GM21360 (cell line): ENCODE results near the gene GATAD2A.

Experiments used
- ATAC-seq: cut with Tn5 transposase; IDR thresholded peaks from one replicate; pipeline ENCODE4 v1.9.1; 2021; ENCODE audit warnings: mild to moderate bottlenecking, moderate library complexity; ENCODE audit not compliant: unreplicated experiment

The GATAD2A gene

DNA sequence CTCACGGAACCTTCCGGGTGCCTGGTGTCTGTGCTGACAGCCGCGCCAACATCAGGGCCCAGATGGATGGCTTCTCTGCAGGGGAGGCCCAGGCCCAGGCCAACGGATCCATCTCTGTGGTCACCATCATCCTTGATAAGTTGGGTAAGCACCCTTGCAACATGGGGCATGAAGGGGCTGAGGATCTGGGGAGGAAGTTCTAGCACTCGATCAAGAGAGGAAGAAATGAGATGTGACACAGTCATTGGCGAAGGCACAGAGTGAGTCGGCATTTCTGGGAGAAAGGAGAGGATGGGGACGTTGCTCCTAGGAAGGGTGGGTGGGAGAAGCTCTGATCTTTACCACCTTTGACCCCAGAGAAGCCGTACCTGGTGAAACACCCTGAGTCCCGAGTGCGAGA is 137.0 kb downstream of the GATAD2A start:
- ATAC-seq, result no peak

DNA sequence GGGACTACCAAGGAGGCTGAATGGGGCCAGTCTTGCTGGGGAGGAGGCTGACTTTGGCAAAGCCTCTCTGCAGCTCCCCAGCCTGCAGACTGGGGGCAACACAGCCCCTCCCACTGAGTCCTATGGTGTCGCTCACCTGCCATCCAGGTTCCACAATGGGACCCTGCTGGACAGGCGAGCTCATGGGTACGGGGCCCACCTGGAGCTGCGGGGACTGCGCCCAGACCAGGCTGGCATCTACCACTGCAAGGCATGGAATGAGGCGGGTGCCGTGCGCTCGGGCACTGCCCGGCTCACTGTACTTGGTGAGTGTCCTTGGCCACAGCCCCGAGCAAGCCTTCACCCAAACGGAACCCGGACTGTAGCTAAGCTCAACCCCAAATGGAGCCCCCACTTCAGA is 137.6 kb downstream of the GATAD2A start:
- no peak for ATAC-seq

DNA sequence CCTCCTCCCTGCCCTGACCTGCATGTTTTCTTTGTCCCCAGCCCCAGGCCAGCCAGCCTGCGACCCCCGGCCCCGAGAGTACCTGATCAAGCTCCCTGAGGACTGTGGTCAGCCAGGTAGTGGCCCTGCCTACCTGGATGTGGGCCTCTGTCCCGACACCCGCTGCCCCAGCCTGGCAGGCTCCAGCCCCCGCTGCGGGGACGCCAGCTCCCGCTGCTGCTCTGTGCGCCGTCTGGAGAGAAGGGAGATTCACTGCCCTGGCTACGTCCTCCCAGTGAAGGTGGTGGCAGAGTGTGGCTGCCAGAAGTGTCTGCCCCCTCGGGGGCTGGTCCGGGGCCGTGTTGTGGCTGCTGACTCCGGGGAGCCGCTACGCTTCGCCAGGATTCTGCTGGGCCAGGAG is 138.2 kb downstream of the GATAD2A start:
- no peak for ATAC-seq

DNA sequence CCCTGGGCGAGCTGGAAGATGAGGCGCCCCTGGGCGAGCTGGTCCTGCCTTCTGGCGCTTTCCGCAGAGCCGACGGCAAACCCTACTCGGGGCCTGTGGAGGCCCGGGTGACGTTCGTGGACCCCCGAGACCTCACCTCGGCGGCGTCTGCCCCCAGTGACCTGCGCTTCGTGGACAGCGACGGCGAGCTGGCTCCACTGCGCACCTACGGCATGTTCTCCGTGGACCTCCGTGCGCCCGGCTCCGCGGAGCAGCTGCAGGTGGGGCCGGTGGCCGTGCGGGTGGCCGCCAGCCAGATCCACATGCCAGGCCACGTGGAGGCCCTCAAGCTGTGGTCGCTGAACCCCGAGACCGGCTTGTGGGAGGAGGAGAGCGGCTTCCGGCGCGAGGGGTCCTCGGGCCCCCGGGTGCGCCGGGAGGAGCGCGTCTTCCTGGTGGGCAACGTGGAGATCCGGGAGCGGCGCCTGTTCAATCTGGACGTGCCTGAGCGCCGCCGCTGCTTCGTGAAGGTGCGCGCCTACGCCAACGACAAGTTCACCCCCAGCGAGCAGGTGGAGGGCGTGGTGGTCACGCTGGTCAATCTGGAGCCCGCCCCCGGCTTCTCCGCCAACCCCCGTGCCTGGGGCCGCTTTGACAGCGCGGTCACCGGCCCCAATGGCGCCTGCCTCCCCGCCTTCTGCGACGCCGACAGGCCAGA is 138.9 kb downstream of the GATAD2A start:
- no peak for ATAC-seq

DNA sequence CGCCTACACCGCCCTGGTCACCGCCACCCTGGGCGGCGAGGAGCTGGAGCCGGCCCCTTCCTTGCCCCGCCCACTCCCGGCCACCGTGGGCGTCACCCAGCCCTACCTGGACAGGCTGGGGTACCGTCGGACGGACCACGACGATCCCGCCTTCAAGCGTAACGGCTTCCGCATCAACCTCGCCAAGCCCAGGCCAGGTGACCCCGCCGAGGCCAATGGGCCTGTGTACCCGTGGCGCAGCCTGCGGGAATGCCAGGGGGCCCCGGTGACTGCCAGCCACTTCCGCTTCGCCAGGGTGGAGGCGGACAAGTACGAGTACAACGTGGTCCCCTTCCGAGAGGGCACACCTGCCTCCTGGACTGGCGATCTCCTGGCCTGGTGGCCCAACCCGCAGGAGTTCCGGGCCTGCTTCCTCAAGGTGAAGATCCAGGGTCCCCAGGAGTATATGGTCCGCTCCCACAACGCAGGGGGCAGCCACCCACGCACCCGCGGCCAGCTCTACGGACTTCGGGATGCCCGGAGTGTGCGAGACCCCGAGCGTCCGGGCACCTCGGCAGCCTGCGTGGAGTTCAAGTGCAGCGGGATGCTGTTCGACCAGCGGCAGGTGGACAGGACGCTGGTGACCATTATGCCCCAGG is 139.6 kb downstream of the GATAD2A start:
- no peak for ATAC-seq

DNA sequence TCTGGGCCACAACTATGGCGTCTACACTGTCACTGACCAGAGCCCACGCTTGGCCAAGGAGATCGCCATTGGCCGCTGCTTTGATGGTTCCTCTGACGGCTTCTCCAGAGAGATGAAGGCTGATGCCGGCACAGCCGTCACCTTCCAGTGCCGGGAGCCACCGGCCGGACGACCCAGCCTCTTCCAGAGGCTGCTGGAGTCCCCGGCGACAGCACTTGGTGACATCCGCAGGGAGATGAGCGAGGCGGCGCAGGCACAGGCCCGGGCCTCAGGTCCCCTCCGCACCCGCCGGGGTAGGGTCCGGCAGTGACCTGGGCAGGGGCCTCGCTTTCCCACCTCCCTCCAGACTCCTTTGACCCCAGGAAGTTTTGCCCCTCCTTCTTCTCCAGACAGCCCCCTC is 140.2 kb downstream of the GATAD2A start:
- no peak for ATAC-seq

DNA sequence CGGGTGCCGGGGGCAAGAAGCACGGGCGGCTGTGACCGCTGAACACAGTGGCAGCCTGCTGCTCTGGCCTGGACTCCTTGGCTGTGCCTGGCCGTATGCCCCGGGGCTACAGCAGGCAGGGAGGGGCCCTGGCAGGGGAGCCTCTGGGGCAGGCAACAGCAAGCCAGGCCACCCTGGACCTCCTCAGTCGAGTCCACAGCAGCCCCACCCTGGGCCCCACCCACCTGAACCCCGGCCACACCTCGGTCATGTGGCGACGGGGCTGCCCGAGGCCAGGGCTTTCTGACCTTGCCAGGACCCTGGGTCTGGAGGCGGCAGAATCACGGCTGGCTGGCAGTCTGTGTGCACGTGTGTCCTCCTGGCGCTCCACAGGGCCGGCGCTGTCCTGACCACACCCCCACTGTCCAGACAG is 141.3 kb downstream of the GATAD2A start:
- no peak for ATAC-seq

DNA sequence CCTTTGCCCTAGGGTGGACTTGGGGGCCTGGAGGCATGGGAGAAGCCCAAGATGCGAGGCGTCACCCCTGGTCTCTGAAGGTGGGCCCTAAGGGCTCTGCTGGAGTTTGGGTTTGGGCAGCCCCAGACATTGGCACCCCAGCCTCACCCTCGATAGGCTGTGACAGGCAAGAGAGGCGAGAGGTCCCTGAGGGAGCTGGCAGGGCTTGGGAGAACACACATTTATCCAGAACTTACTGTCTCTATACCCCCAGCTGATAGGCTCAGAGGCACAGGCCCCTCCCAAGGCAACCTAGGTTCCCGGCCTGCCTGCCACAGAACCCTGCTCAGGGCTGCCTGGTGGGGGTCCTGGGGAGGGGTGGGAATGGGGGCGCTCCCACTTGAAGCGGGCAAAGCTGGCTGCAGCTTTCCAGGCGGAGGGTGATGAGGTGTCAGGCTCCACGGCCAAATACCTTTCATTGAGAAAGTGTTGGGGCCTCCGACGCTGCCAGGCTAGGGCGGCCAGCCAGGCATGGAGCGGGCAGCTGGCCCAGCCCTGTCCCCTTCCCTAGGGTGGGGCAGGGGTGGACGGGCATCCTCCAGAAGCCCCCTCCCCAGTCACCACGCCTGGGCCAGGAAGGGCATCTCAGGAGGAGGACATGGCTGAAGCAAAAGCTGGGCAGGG is 142.3 kb downstream of the GATAD2A start:
- no peak for ATAC-seq

DNA sequence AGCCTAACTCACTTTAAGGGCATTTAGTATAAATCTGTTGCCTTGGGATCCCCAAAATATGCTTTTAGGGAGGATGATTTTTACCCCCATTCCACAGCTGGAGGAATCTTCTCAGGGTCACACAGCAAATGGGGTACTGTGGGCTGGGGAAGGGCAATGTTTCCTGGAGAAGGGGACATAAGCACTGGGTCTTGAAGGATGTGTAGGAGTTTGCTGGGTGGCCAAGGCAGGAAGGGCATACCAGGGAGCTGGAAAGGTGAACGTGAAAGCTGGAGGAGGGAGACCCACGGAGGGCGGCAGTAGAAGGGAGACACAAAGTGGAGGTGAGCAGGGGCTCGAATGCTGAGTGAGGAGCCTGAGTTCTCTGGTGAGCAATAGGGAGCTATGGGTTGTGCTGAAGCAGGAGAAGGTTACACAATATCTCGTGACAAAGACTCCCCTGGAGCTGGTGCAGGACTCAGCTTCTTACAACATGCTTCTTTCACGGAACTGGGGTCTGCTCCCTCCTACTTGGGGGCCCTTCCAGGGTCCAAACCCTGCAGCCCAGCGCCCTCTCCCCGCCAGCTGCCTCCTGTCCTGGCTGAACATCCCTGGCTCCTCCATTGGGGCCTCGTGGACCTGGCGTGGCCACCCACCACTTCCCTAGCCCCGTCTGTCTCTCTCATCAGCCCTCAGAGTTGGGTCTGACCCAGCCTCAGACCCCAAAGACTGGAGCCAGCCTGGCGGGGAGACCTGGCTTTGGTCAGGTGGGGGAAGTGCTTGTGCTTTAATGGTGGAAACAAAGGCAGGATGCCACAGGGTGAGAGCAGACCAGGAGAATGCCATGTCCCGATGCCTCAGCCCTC is 143.7 kb downstream of the GATAD2A start:
- ATAC-seq, result no peak

DNA sequence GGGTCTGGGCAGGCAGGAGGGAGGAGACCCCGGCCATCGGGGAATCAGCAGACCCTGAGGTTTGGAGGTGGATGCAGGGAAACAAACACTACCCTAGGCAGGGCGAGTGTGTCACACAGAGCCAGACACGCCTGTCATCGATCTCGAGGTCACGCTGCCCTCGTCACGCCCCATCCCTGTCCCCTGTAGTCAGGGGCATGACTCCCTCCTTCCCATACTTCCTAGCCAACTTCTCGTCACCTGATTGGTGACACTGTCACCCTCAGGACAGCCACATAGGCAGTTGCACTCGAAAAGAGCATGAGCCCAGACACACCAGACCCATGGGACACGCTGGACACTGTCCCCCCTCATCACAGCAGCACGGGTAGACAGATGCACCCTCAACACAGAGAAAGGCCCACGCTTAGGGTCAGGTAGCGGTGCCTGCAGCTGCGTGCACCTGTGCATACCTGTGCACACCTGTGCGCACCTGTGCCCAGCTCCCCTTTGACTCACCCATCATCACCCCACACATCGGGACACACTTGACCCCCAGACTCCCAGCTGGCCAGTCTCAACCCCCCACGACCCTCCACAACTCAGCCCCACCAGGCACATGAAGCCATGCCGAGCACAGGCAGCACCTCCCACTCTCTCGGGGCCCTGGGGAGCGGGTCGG is 144.5 kb downstream of the GATAD2A start:
- ATAC-seq, result no peak

DNA sequence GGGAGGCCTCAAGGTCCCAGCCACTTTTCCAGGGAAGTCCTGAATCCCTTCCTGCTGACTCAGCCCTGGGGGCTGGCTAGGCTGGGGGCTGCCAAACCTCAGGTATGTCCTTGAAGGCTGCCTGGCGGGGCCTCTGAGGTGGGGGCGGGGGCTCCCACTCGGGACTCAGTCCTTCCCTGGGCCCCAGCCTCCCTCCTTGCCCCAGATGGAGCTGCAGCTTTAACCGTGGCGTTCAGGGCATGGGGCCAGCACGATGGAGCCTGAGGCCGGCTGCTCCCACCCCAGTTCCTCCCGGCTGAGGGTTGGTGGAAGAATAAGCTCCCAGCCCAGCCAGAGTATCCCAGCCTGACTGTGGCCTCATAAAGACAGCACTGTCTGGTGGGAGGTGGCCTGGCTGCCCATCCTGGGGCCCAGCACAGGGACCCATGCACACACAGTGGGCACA is 145.0 kb downstream of the GATAD2A start:
- no peak for ATAC-seq

DNA sequence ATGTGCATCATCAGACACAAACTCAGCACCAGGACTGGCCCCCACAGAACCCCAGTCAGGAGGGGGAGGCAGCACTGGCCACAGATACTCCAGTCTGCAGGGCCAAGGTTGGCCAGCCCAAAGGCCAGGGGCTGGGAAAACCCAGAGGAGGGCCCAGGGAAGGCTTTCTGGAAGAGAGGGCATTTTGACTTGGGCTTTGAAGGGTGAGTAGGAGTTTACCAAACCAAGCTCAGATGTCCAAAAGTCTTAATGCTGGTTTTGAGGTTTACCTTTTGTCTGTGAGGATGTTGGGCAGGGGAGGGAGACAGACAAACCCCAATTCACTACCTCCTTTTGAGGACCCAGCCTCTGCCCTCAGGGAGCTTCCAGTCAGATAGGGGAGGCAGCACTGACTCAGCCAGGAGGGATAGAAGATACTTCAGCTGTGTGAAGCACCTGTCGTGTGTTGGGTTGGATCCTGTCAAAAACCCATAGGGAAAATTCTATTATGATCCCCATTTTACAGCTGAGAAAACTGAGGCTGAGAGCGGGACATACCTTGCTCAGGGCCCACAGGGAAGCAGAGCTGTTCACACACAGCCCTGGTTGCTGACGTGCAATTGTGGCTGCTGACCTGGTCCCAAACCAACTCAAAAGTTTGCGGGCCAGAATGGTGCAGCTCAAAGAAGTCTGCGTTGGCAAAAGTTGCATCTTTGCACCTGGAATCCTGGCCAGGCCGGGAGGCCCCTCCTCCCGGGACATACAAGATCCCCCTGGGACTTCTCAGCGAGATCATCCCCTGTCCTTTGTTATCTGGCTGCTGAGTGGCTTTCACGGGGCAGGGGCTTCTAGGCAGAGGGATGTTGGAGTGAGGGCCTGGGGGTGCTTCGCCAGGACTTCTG is 145.7 kb downstream of the GATAD2A start:
- no peak for ATAC-seq

DNA sequence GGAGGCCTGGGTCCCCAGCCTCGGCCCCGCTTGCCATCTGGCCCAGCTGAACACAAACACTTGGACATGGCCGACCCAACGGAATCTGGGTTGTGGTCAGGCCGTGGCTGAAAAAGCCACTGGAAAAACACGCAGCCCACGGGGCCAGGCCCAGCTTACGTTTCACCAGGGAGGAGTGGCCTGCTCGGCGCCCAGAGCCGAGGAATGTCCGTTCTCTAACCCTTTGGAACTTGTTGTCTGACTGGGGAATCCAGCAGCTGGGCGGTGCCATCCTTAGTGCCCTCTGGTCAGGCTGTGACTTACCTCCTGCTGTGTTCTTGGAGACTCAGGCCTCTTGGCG is 146.3 kb downstream of the GATAD2A start:
- ATAC-seq, result no peak

DNA sequence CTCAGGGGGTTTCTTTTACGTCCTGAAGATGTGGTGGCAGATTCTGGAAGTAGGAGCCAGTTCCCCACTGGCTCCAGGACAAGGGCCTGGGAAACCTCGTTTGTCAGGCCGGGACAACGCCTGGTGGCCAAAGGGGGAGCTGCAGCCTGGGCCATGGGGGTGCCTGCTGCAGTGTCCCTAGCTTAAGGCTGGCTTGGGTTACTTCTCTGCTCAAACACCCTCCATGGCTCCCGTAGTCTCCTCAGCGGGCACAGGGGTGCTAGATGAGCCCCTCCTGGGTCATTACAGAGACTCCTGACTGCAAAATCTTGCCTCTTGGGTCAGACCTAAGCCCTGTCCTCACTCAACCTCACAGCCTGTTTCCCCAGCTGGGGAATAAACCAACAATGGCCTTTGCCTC is 147.3 kb downstream of the GATAD2A start:
- no peak for ATAC-seq

DNA sequence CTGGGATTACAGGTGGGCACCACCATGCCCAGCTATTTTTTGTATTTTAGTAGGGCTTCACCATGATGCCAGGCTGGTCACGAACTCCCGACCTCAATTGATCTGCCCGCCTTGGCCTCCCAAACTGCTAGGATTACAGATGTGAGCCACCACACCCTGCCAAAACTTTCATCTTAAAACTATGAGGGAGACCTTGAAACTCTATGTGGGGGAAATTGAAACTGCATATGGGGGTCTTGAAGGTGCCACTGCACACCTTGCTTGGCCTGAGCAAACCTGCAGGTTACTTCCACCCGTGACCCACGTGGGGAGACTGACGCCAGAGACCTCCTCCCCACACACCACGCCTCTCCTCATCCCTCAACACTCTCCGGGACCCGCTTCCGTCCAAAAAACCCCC is 148.2 kb downstream of the GATAD2A start:
- ATAC-seq, result no peak

DNA sequence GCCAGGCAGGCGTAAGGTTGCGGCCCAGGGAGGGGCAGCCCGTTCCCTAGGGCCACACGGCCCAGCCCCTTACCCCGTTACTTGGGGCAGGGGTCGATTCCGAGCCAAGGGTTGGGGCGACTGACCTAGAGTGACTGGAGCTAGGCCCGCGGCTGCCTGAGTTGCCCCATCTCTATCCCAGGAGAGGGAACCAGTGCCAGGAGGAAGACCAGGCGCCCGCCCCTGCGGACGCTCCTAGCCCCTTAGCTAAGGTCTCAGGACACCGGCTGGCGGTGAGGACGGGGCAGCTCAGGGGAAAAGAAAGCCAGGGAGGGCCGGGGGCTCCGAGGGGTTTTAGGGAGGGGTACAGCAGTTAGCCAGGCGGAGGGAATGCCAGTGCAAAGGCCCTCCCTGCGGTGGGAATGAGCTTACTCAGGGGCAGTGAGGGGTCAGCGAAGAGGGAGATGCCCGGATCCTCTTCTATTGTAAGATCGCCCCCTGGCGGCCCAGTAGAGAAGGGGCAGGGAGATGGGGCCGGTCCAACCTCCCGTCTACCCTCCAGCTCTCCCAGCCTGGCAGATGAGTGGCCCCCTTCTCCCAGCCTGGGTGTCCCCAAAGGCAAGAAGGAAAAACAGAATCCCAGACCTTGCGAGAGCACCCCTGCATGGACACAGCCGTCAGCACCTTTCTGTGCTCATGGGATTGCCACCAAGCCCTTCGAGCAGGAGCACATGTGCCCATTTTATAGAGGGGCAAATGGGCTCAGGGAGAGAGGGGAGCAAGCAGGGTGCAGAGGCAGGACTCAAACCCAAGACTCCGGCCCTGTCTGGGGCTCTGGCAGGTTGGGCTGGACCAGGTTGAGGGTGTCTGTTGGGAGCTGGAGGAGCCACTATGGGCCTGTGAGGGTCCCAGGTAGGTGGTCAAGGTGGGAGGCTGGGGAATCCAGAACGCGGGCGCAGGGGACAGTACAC is 148.9 kb downstream of the GATAD2A start:
- ATAC-seq, result no peak

DNA sequence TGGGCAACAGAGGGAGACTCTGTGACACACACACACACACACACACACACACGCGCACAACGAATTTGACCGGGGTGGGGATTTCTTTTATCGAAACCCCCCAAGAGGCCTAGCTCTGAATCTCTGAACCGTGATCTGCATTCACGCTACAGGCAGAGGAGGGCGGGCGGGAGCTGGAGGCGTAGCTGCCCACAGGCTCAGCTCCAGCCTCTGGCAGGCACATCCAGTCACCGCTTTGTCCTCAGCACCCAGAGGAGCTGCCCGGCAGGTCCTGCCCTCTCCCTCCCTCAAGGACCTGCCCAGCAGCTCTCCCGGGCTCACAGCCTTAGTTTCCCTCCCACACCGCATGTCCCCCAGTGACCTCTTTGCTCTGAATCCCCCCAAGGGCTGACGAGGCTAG is 152.6 kb downstream of the GATAD2A start:
- ATAC-seq, result no peak
